ENCODE measurements around the gene TRIM10. TPM values are rescaled to one million over a fixed set of nuclear protein-coding genes. Genes with fewer than 3 reads are reported as not detected.

TRIM10 gene
- polyA plus RNA-seq, 3 donors from 2014 or later, result not detected

DNA sequence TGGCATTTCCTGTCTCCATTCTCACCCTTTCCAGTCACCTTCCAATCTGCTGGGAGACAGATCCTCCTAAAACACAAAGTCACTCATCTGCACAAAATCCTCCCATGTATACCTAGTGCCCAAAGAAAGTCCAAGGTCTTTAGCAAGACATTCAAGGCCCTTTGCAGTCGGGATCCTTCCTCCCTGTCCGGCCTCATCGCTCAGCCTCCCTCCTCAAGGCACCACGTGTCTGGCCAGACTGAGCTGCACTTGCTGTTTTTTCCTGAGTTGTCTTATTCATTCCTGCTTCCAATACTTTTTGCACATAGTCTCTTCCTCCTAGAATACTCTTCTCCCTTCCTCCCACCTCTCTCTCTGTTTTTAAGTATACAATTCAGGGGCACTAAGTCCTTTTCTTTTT lies 3.7 kb upstream of the TRIM10 start:
- DNase-seq, result no peak
- Mint-ChIP-seq H3K4me1 (no peaks in the 10 kb centered on the region), H3K9me3 (no peaks in the 10 kb centered on the region), H3K4me3 (no peak overlapping the region), H3K27ac (no peak overlapping the region), H3K36me3 (no peaks in the 10 kb centered on the region), H3K27me3 (ENCODE audit: low read depth in 3 of 3) (peaks cover 0 to 20% (median 5%) of the 10 kb centered on the region in 3 donors)

DNA sequence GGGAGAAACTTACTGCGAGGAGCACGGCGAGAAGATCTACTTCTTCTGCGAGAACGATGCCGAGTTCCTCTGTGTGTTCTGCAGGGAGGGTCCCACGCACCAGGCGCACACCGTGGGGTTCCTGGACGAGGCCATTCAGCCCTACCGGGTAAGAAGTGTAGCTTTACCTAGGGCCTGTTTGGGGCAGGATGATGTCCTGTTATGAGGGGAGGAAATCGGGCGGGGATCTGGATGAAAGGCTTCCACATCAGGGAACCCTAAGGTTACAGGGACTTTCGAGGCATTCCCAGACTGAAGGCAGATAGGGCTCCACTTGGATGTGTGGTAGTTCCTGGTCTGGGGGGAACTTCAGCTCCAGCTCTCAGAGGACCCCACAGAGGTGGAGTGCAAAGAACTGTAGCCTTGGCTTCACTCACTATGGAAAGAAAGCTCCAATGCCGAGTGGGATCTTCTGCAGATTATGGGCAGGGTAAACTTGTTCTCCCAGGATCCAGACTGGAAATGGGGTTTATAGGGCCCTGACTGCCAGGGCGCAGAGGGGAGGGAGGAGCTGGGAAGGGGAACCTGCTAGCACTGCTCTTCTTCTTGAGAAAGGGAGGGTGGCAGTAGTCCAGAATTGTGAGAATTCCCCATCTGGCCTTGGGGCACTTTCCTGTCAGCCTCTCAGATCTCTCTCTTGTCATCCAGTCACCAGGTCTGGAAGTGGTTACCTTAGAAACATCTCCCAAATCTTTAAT lies 3.1 kb upstream of the TRIM10 start:
- H3K4me3 Mint-ChIP-seq, result no peak overlapping the region
- H3K36me3 Mint-ChIP-seq, result no peaks in the 10 kb centered on the region
- H3K27ac Mint-ChIP-seq, result no peak overlapping the region
- no peak for DNase-seq
- H3K27me3 Mint-ChIP-seq (ENCODE audit: low read depth in 3 of 3), result peaks cover 0 to 18% (median 5%) of the 10 kb centered on the region in 3 donors
- H3K4me1 Mint-ChIP-seq, result no peaks in the 10 kb centered on the region
- H3K9me3 Mint-ChIP-seq, result no peaks in the 10 kb centered on the region

DNA sequence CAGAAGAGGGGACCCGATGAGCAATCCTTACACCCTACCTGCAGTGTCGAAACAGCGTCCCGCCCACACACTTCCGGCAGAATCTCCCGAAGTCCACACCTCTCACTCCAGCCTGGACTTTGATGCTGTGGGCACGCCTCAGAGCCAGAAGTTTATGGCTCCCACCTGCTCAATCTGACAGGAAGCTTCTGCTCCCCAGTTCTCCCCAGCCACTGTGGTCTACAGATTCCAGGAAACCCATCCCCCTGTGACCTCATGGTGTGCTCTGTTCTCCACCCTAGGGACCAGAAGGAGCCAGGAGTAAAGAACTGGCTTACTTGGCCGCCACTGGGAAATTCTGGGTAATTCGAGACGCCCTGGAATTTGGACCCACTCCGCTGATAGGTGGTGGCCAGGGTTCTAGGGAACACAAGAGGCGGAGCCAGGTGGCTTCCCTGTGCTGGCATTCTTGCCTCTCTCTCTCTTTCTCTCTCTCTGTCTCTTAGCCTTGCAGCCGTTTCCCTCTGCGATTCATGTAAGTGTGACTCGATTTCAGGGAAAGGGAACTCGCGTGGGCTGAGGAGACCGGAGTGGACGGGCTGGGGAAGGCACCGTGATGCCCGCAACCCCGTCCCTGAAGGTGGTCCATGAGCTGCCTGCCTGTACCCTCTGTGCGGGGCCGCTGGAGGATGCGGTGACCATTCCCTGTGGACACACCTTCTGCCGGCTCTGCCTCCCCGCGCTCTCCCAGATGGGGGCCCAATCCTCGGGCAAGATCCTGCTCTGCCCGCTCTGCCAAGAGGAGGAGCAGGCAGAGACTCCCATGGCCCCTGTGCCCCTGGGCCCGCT lies 2.3 kb upstream of the TRIM10 start, which contains the start of gene TRIM15:
TRIM15 (plus strand) TSS at position 457 of the 828 bp plus-strand sequence; CDS start at position 596, 139 bp downstream.
- no peaks in the 10 kb centered on the region for H3K4me1 Mint-ChIP-seq
- no peaks in the 10 kb centered on the region for H3K36me3 Mint-ChIP-seq
- peaks cover 0 to 10% (median 5%) of the 10 kb centered on the region in 3 donors for H3K27me3 Mint-ChIP-seq (ENCODE audit: low read depth in 3 of 3)
- DNase-seq, result no peak
- no peak within 1 kb of the TSS for H3K4me3 Mint-ChIP-seq
- no peaks in the 10 kb centered on the region for H3K9me3 Mint-ChIP-seq
- no peak within 1 kb of the TSS for H3K27ac Mint-ChIP-seq

DNA sequence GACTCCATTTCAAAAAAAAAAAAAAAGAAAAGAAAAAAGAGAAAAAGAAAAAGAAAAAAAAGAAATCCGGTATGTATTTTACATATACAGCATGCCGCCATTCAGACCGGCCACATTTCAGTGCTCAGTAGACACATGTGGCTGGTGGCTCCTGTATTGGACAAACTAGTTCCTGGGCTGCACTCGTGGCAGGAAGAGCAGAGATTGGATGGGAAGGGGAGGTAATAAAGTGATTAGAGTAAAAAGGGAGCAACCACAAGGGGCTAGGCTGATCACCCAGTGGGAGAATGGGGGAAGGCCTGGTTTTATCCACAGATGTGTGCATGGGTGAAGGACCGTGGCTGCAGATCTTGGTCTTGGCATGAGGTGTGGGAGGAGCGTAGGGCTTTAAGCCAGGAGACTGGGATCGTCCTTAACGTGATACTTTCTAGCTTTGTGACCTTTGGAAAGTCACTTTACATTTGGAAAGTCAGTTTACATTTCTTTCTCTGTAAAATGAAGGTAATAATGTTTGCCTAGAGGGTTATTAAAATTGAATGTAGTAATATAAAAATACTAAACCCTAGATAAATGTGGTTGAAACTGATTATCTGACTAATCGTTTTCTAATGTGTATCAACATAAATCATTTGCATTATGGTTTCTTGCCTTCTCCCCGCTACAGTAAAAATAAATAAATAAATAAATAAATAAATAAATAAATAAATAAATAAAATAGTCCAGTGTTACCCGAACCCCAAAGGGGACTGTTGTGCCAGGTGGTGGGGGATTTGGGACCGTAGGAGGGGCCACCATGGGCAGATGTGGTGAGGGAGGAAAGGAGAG lies 1.5 kb upstream of the TRIM10 start:
- DNase-seq, result no peak
- H3K27me3 Mint-ChIP-seq (ENCODE audit: low read depth in 3 of 3), result peaks cover 0 to 7% (median 5%) of the 10 kb centered on the region in 3 donors
- H3K36me3 Mint-ChIP-seq, result no peaks in the 10 kb centered on the region
- no peaks in the 10 kb centered on the region for H3K4me1 Mint-ChIP-seq
- H3K9me3 Mint-ChIP-seq, result no peaks in the 10 kb centered on the region
- H3K4me3 Mint-ChIP-seq, result no peak overlapping the region
- H3K27ac Mint-ChIP-seq, result no peak overlapping the region

DNA sequence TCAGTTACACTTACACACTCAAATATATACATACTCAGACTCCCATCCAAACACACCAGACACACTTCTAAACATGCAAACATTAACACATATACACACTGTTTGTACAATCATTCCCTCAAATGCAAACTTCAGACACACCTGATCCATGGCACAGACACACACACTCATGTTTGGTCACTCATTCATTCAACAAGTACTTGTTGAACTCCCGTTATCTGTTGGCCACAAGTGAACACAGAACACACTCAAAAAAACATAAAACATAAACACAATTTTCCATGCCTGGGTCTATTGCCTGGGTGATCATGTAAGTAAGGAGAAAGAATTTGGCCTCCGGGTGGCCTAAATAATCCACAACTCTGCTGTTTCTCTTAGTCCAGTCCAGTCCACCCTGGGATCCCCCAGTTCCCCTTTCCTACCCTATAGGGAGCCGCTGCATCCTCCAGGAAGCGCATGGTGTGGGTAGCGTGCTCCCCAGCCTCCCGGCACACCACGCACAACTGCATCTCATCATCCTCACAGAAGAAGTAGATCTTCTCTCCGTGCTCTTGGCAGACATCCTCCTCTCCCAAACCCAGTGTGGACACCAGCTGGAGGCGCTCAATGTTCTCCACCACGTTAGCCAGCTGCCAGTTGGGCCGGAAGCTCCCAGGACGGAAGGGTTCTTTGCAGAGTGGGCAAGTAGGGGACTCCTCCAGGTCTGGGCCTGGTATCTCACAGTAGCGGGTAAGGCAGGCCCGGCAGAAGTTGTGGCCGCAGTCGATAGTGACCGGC lies 815 bp downstream of the TRIM10 start:
- DNase-seq, result no peak

DNA sequence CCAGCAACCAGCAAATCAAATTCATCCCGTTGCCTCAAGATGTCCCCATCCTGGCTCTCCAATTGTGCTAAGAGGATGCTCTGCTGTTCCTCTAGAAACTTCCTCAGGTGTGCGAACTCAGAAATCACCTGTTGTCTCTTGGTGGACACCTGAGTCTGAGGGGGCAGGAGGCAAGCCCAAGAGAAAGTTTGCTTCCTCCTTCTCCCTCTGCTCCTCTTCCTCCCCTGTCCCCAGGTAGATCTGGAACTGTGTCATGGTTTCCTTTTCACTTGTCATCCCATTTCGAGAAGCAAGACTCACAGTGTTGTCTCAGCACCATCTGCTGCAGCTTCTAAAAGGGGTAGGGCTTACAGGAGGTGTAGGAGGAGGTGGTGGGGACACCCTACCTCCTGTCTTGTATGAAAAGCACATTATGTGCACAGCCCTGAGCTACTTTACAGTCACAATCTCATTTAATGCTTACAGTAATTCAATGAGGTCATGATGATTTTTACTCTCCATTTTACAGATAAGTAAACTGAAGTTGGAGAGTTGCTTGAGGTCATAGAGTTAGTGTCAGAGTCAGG lies 2.5 kb downstream of the TRIM10 start:
- Mint-ChIP-seq H3K4me1 (no peaks in the 10 kb centered on the region), H3K27ac (no peak overlapping the region), H3K9me3 (no peaks in the 10 kb centered on the region), H3K36me3 (no peaks in the 10 kb centered on the region), H3K4me3 (no peak overlapping the region), H3K27me3 (ENCODE audit: low read depth in 3 of 3) (peaks cover 0 to 6% (median 2%) of the 10 kb centered on the region in 3 donors)
- no peak for DNase-seq

More for the DNA sequence above, 815 bp downstream of the TRIM10 start:
- Mint-ChIP-seq H3K27ac (no peak overlapping the region), H3K9me3 (no peaks in the 10 kb centered on the region), H3K27me3 (ENCODE audit: low read depth in 3 of 3) (peaks cover 0 to 5% (median 2%) of the 10 kb centered on the region in 3 donors), H3K36me3 (no peaks in the 10 kb centered on the region), H3K4me1 (no peaks in the 10 kb centered on the region), H3K4me3 (no peak overlapping the region)

DNA sequence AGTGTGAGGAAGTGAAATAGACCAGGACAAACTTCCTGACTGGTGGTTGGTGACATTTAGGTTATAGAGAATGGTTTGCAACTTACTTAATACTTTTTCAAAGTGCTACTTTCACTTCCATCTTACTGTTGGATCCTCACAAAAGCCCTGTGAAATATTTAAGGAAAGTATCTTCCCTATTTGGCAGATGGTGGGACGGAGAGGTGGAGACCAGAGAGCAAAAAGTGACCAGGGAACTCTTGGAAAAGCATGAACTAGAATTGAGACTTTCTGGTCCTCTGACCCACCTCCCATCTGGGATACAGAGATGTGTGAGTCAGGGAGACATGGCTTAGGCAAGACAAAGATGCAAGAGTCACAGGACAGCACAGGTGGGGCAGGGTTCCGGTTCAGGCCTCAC lies 3.0 kb downstream of the TRIM10 start:
- DNase-seq, result no peak
- Mint-ChIP-seq H3K9me3 (no peaks in the 10 kb centered on the region), H3K36me3 (no peaks in the 10 kb centered on the region), H3K27me3 (ENCODE audit: low read depth in 3 of 3) (peaks cover 0 to 6% (median 2%) of the 10 kb centered on the region in 3 donors), H3K4me1 (no peaks in the 10 kb centered on the region), H3K4me3 (no peak overlapping the region), H3K27ac (no peak overlapping the region)

DNA sequence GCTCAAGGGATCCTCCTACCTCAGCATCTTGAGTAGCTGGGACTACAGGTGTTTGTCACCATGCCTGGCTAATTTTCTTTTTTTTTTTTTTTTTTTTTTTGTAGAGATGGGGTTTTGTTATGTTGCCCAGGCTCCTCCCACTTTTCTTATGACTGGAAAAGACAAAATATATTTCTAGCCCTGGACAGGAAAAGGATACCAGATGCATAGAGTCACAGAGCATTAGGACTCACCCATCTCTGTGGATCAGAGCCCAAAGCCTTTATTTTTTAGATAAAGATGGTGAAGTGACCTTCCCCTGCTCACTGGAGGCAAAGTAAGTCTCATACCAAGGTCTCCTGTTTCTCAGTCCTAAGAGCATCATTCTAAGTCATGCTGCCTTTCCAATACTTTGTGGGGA lies 3.4 kb downstream of the TRIM10 start:
- H3K9me3 Mint-ChIP-seq, result no peaks in the 10 kb centered on the region

DNA sequence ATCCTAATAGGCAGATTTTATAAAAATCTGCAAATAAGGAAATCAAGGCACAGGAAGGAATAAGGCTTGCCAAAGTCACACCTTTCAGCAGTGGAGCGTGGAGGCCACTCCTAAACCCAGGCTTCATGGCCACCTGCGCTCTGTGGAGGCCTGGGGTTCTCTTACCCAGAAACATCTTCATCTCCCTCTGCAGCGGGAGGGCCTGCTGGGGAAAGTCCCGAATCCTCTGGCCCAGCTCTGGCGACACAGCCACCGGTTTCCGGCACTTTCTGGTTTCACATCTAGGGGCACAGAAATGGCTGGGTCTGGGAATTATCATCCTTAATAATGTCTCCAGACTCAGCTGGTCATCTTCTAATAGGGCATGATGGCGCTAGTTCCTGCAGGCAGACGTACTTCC lies 4.2 kb downstream of the TRIM10 start:
- Mint-ChIP-seq H3K4me1 (peaks cover 0 to 2% of the 10 kb centered on the region in 2 donors), H3K36me3 (no peaks in the 10 kb centered on the region), H3K27me3 (ENCODE audit: low read depth in 3 of 3) (peaks cover 0 to 6% (median 0%) of the 10 kb centered on the region in 3 donors), H3K4me3 (no peak overlapping the region), H3K9me3 (no peaks in the 10 kb centered on the region), H3K27ac (no peak overlapping the region)
- DNase-seq, result no peak

More for the DNA sequence above, 3.4 kb downstream of the TRIM10 start:
- peaks cover 0 to 6% (median 2%) of the 10 kb centered on the region in 3 donors for H3K27me3 Mint-ChIP-seq (ENCODE audit: low read depth in 3 of 3)
- DNase-seq, result no peak
- H3K27ac Mint-ChIP-seq, result no peak overlapping the region
- H3K4me3 Mint-ChIP-seq, result no peak overlapping the region
- H3K36me3 Mint-ChIP-seq, result no peaks in the 10 kb centered on the region
- no peaks in the 10 kb centered on the region for H3K4me1 Mint-ChIP-seq

DNA sequence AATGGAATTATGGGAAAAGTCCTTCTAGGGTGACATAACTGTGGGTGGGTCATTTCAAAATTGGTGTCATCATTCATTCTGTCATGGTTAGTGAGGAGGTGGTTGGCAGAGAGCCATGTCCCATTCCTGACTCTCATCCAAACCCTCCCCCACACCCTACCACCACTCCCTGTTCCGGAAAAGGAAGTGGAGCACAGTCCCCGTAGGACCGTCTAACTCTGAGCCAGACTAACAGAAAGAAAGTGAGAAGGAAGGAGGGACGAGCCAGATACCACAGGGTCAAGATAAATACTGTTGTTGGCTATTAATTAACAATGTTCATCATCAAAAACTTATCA lies 4.8 kb downstream of the TRIM10 start:
- H3K4me1 Mint-ChIP-seq, result peaks cover 4 to 7% of the 10 kb centered on the region in 2 donors
- no peaks in the 10 kb centered on the region for H3K9me3 Mint-ChIP-seq
- H3K36me3 Mint-ChIP-seq, result no peaks in the 10 kb centered on the region
- DNase-seq, result no peak
- H3K4me3 Mint-ChIP-seq, result no peak overlapping the region
- peaks cover 0 to 6% (median 0%) of the 10 kb centered on the region in 3 donors for H3K27me3 Mint-ChIP-seq (ENCODE audit: low read depth in 3 of 3)
- H3K27ac Mint-ChIP-seq, result no peak overlapping the region

DNA sequence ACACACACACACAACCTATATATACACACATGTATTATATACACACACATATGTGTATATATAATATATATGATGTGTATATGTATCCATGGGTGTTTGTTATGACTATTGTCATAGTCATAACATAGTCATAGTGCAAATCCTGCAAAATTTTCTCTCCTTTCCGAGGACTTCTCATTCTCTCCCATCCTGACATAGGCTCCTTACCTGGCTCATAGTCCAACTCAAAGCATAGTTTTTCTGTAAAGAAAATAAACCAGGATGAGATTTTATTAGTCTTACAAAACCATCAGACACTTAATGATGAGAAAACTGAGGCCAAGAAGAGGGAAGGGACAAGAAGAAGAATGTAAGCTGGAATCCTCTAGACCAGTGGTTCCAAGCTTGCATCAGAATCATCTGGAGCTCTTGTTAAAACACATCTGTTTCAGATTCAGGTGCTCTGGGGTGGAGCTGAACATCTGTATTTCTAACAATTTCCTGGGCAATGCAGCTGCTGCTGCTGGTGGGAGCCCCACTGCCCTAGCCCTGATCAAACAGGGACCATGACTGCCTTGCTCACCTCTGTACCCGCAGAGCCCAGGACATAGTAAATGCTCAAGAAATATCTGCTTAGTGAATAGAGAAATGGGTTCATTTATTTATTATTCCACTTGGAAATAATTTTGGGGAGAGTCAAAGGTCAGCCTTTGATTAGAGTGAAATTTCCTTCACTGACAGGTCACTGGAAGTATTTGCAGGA lies 5.3 kb downstream of the TRIM10 start:
- H3K4me3 Mint-ChIP-seq, result no peak overlapping the region
- H3K4me1 Mint-ChIP-seq, result peaks cover 4 to 8% of the 10 kb centered on the region in 2 donors
- no peaks in the 10 kb centered on the region for H3K36me3 Mint-ChIP-seq
- H3K27ac Mint-ChIP-seq, result no peak overlapping the region
- no peaks in the 10 kb centered on the region for H3K9me3 Mint-ChIP-seq
- peaks cover 0 to 6% (median 0%) of the 10 kb centered on the region in 3 donors for H3K27me3 Mint-ChIP-seq (ENCODE audit: low read depth in 3 of 3)
- DNase-seq, result no peak

DNA sequence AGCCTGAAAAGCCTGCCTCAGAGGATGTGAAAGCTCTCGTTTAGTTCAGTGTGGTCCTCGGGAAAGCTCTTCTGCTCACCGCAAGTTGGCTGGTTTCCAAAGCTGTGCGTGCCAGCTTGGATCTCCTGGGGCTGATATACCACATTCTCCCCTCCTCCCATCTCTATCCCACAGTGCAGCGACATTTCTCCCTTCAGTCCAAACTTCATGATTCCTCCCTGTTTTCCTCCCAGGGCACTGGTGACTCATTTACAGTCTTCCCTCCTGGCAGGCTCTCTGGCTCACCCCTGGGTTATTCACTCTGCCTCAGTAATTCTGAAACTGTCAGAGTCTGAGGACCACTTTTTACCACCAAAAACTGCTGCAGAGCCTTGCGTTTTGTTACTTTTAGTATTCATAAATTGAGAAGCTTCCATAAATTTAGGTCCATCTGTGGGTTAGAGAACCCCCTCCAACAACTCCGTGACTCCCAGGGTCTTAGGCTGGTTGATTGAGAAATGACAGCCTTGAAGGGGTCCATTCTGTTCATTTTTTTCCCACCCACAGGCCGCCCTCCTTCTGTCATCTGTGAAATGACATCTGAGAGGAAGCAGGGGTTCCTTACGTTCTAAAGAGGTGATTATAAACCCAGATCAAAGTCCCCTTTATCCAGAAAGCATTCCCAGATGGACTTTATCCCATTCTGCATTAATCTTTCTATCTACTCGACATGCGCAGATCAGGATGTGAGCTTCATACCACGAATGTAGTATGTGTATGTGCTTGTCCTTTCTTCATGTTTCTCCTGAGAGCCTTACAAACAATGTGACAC lies 6.1 kb downstream of the TRIM10 start:
- Mint-ChIP-seq H3K27ac (no peak overlapping the region), H3K4me1 (peaks cover 4 to 8% of the 10 kb centered on the region in 2 donors), H3K27me3 (ENCODE audit: low read depth in 3 of 3) (peaks cover 0 to 6% (median 0%) of the 10 kb centered on the region in 3 donors), H3K9me3 (no peaks in the 10 kb centered on the region), H3K4me3 (no peak overlapping the region), H3K36me3 (no peaks in the 10 kb centered on the region)
- no peak for DNase-seq
